GM12874 (cell line): ENCODE data around the gene ODAD3.

Experiments
- CTCF ChIP-seq: IDR thresholded peaks from 2 replicates; pipeline ENCODE4 v1.5.1; 2011; ENCODE audit warnings: low read depth, mild to moderate bottlenecking, control low read depth, low read length, moderate library complexity; ENCODE audit not compliant: insufficient read depth

ODAD3 gene

DNA sequence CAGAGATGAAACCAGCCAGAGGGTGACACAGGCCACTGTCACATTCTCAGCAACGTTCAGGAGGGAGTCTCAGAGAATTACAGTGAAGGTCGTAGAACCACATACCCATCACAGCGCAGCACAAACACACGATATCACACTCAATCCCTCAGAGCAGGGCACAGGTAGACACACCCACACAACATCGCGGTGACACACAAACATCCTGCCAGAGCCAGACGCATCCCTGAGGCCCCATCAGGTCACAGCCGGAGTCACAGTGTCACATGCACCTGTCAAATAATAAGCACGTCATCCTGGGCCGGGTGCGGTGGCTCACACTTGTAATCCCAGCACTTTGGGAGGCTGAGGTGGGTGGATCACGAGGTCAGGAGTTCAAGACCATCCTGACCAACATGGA, 28.5 kb upstream of the ODAD3 start:
- TF ChIP-seq CTCF, result no peak

DNA sequence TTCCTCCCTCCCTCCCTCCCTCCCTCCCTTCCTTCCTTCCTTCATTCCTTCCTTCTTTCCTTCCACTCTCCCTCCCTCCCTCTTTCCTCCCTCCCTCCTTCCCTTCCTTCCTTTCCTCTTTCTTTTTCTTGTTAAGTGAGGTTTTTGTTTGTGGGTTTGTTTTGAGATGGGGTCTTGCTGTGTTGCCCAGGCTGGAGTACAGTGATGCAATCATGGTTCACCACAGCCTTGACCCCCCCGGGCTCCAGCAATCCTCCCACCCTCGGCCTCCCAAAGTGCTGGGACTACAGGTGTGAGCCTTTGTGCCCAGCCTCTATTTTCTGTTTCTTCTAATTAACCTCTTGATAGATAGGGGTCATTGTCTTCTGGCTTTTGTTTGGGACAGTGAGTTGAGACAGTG, 26.5 kb upstream of the ODAD3 start:
- no peak for TF ChIP-seq CTCF

- peak; percentile 54 for TF ChIP-seq CTCF
Measured at GRCh38 chr19:11460207-11460606, 25.3 kb upstream of the ODAD3 start.

GRCh38 chr19:11458236-11458900, 23.4 kb upstream of the ODAD3 start:
- TF ChIP-seq CTCF, result no peak

- no peak for TF ChIP-seq CTCF
Measured at GRCh38 chr19:11457831-11458230, 22.9 kb upstream of the ODAD3 start.

DNA sequence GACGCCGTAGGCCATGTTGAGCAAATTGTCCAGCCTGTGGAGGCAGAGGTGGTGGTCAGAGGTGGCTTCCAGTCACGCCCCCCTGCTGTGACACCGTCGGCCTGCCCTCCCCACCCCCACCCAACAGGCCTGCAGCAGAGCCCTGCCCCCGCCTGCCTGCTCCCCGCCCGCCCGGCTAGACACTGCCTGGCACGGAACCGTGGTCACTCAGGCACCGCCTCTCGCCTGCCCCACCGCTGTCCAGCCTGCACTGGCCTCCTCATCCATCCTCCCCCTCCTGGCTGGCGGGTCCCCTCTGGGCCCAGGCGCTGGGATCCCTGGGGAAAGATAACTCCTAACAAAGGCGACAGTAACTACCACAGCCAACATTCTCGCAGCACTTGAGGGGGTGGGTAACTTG, 22.2 kb upstream of the ODAD3 start:
- TF ChIP-seq CTCF, result no peak

DNA sequence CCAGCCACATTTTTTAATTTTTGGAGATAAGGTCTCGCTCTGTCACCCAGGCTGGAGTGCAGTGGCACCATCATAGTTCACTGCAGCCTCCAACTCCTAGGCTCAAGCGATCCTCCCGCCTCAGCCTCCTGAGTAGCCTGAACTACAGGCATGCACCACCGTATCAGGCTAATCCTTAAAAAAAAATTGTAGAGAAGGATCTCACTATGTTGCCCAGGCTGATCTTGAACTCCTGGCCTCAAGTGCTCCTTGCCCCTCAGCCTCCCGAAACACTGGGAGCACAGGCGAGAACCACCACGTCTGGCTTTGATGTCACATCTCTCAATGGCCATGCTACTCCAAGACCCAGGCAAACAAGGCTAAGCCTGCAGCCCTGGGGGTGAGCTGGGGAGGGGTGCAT, 21.7 kb upstream of the ODAD3 start:
- TF ChIP-seq CTCF, result no peak
